Activated CD4-positive, alpha-beta T cell treated with anti-CD3 and anti-CD28 coated beads, Interleukin-2, Interleukin-4, amounts not matched to agents 100 ng/mL and 50 ng/mL, durations not matched to agents 16 hours and 8 hours (primary cell): ENCODE results near the gene ANKS1A.
"Not testable (repeated sequence)": the region's sequence is repeated elsewhere in the genome, so short reads cannot be mapped to it uniquely, and the experiment has no call there.

Experiments
- DNase-seq: peaks from one replicate; pipeline ENCODE4 v3.0.0-alpha.2; 2020; ENCODE audit warnings: low spot score

The ANKS1A gene

DNA sequence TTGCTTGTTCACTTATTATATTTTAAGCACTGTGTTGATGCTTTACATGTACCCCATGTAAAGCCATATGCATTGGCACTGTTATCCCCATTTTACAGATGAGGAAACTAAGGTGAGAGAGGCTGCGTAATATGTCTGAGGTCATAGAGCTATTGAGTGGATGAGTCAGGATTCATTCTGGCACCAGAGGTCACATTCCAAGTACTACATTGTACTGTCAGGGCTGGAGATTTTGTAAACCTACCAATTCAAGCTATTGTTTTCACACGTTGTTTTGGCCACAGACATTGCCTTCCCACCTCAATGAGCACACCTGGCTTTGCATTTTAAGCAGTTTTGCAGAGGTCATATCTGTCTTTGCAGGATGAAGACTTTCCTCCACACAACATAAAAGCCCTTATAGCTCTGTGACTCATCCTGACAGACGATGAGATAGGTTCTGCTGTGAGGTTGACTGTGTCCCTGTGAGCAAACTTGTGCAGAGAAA lies 33.2 kb downstream of the ANKS1A start:
- DNase-seq = no peak

DNA sequence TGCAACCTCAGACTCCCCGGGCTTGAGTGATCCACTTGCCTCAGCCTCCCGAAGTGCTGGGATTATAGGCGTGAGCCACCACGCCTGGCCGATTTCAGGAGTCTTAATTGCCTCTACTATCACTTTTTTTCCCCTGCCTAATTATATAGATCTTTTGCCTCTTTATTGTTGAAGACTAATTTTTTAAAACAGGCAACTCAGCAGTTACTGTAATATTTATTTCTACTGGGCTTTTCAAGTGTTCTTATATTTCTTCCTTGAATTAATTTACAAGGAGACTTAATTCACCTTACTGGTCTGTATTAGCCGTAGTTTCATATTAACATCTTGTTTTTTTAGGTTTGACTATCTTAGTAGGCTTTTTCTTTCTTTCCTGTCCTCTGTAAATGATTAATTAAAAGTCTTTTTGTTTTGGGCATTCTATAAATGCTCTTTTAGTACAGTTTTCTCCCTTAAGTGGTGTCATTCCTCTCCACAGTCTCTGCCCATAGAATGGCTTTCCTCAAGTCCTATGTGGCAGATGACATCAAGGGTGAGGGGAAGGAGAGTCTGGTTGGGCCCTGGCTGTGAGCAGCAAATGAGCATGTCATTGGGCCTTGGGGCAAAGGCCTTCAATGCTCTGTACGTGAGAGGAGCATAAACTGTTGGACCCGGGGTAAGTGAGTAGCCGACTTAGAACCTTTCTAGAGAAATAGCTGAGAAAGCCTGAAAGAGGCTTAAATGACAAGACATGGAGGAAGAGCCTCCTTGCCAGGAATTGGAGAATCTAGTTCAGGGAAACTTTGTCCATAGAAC lies 36.0 kb downstream of the ANKS1A start:
- no peak for DNase-seq

DNA sequence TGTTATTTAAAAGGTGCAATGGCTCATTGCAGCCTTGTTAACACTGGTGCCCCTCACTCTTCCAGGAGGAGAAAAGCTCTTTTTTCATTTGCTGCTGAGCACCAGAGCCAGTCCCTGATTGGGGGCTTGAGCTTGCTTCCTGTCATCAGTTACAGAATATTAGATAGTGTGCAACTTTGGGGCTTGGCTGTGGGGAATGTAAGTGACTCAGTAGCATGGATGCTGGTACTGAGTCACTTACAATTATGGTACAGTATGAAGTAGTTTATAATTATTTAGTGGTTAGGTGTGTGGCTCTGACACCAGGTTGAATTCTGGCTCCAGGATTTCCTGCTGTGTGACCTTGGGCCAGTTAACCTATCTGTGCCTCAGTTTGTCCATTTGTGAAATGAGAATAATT lies 37.6 kb downstream of the ANKS1A start:
- no peak for DNase-seq

DNA sequence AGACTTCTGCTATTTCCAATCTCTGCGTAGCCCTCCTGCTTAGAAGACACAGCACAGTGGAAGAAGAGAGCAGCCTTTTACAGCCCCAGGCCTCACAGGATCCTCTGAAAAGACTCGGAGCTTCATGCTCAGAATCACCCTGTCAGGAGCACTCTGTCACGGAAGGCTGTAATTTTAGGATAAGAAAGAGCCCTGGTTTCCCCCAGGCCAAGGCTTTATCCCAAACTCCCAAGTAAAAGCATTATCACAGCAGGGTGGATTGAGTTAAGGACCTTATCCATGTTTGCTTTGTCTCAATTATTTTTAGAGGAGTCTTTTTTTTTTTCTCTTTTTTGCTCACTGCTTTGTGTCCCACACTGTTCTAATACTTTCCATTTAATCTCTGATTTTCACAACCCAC lies 39.2 kb downstream of the ANKS1A start:
- DNase-seq = no peak

DNA sequence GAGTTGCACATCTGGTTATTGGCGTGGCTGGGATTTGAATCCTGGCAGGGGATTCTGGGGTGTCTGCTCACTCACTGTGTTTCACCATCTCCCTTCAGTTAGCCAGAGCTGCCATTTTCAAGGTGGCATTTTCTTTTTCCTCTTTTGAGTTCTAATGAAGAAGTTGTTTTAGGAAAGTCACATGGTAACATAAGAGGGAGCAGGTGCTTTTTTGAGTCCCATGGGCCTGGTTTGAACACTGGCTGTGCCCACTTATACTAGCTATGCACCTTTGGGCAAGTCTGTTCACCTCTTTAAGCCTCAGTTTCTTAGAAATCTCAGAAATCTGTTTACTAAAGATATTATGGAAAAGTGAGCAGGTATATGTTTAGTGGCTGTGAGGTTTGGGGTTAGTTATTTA lies 39.6 kb downstream of the ANKS1A start:
- DNase-seq = no peak

DNA sequence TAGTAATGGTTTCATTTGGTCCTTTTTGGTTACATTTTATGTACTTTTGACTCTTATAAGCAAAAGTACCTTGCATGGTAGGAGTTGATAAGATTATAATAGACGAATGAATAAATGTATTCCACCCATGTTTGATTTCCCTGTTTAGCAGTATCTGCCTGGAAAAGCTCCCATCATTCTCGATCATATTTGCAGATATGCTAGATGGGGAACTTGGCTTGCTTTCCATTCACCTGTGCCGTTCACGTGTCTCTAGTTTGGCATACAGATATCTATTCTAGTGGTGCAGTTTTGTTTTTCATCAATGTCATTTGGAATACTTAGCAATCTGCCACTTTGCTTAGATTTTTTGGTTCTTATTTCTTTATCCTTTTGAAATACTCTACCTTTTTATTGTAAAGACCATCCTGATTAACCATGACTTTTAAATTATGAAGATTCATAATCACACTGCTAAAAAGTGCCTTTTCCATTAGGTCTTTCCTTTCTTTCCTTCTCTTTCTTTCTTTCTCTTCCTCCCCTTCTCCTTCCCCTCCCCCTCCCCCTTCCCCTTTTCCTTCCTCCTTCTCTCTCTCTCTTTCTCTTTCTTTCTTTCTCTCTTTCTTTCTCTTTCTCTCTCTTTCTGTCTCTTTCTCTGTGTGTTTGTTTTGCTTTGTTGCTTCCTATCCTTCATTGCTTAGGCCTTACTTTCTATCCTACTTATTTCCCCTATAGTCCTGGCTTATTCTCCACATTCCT lies 40.4 kb downstream of the ANKS1A start:
- no peak for DNase-seq

DNA sequence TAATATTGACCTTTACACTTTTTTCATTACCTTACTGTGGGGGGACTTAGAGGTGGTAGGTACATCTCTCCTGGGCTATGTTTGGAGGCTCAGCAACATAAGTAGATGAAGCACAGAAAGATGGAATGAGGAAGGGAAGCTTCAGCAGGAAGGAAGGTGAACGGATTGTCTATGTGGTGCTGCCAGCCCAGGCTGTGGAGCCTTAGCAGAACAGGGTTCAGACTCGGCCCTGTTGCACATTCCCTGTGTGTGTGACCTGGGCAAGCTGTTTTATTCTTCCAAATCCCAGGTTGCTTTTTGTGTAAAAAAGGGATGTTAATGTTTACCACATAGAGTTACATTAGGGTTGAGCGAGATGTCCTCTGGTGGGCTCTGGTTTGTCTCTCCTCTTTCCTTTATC lies 41.2 kb downstream of the ANKS1A start:
- DNase-seq = no peak

DNA sequence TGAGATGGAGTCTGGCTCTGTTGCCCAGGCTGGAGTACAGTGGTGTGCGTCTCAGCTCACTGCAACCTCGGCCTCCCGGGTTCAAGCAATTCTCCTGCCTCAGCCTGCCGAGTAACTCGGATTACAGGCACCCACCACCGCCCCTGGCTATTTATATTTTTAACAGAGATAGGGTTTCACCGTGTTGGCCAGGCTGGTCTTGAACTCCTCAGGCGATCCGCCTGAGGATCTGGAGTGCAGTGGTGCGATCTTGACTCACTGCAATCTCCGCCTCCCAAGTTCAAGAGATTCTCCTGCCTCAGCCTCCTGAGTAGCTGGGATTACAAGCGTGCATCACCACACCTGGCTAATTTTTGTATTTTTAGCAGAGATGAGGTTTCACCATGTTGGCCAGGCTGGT lies 43.1 kb downstream of the ANKS1A start:
- DNase-seq = not testable (repeated sequence)

DNA sequence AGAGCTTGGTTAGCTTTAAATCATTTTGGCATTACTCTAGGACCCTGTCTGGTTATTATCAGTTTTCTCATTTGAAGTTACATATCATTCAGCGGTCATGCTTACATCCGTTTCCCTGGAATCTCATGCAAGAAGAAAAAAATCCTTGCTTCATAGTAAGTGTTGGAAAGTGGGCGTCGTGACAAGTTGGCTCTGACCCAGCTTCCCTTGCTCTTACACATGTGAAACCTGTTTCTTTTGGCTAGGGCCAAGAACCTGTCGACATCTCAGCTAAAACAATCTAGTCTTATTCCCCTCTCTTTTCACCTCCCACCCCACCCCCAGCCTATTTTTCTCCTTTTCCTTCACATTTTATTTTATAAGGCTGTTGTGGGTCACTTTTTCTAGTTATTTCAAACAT lies 45.5 kb downstream of the ANKS1A start:
- no peak for DNase-seq

DNA sequence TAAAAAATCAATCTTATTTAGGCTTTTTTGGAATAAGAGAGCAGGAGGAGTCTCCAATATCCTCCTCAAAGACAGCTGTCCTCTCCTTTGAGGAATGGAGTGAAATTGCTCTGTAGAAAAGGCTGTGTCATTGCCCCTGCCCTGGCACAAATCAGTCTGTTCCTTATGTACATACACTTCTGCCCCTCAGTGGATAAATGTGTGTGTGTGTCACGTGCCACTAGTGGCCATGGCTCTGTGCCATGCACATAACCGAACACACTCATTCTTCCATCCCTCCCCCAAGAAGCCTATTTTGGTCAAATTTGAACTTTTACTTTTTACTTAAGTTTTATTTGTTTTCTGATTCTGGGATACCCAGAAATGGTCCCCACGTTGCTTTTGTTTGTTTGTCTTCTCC lies 49.2 kb downstream of the ANKS1A start:
- DNase-seq = no peak

DNA sequence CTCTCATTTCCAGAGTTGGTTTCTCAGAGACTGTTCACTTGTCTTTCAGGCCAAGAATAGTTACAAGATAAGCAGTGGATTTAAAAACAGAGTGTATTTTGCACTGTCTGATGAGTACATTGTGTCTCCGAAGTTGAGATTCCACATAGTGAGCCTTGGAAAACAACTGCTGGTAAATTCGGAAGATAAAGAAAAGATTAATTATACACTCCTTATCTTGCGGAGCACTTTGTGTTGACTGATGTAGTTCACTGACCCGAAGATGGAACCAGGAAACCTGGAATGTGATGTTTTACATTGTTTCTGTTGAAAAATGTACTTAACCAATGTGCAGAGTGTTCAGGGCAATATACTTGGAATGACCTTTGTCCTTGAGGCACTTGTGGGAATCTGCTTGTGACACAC lies 51.0 kb downstream of the ANKS1A start:
- no peak for DNase-seq

DNA sequence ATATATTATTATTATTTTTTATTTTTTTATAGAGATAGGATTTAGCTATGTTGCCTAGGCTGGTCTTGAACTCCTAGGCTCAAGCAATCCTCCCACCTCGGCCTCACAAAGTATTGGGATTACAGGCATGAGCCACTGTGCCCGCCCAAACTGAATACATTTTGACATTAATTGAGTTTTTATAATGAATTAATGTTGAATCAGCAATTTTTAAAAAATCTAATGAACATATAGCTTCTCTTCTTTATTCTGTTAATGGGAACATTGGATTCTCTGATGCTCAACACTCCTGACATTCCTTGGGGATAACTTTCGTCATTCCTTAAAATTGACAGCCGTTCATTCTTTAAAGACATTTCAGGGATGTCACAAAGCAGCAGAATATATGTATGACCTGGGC lies 52.4 kb downstream of the ANKS1A start:
- DNase-seq = no peak

DNA sequence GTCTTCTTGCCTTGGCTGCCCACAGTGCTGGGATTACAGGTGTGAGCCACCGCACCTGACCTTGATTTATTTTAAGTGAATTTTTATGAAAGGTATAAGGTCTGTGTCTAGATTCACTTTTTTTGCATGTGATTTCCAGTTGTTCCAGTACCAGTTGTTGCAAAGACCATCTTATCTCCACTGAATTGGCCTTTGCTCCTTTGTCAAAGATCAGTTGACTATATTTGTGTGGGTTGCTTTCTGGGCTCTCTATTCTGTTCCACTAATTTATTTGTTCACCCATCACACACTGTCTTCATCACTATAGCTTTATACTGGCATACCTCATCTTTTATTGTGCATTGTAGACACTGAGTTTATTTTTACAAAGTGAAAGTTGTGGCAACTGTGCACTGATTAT lies 56.3 kb downstream of the ANKS1A start:
- DNase-seq = no peak

DNA sequence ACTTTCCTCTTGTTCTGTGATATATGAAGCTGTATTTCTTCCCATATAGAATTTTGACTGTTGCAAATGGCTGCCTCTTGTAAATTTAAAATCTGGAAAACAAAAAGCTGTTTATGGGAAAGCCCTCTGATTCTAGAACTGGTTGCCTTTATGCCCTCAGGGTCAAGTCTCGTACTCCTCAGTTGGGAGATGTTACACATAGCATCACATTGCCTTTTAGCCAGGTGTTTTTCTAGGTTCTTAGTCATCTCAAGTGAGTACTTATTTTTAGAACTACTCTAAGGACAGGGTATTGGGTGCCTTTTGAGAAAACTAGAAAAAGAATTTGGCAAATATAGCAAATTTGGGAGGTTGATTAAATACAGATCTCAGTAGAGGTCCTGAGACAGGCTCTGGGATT lies 58.5 kb downstream of the ANKS1A start:
- no peak for DNase-seq

DNA sequence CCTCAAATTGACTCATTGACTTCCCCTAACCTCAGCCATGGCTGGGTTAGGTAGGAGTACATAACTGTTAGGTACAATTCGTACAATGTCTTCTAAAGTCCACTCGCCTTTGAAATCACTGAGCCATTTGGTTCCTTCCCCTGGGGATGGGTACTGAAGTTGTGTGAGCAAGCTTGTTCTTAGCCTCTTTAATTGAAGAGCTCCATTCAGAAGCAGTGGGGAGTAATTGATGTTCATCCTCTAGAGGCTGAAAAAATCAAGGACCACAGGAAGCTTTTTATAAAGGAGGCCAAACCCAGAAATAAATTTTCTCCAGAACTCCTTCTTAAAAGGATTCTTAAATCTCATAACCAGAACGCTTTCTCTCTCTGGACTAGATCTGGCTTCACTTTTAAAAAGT lies 60.6 kb downstream of the ANKS1A start:
- DNase-seq = no peak

DNA sequence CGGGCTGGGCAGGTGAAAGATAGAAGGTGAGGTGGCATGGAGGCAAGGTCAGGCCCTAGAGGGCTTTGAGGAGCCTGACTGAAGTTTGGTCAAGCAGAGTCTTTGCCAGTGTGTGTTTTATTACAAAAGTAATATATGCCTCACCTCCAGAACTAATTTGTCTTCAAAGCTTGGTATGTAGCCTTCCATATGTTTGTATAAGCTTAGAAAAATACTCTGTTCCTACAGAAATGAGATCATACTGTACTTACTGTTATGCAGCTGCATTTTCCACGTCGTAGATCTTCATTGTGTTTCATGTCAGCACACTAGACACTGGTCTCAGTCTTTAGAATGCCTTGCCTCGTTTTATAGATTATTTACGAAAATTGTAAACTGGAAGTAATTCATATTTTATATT lies 61.8 kb downstream of the ANKS1A start:
- DNase-seq = no peak

DNA sequence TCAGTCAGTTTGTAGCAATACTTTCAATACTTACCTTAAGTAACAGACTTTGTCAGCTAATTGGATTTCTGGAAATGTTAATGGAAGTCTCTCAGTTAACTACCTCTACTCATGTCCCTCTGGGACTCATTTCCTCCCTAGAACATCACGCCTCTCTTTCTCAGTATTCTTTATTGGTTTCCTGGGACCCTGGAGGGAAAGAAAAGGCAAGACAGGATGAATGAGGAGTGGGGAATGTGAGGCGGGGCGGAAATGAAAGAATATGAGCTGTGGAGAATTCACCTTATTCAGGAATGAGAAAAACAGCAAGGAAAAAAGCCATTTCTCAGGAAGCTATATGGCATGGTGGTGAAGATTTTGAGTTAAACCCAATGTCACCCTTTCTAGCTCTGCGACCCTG lies 62.7 kb downstream of the ANKS1A start:
- DNase-seq = no peak

DNA sequence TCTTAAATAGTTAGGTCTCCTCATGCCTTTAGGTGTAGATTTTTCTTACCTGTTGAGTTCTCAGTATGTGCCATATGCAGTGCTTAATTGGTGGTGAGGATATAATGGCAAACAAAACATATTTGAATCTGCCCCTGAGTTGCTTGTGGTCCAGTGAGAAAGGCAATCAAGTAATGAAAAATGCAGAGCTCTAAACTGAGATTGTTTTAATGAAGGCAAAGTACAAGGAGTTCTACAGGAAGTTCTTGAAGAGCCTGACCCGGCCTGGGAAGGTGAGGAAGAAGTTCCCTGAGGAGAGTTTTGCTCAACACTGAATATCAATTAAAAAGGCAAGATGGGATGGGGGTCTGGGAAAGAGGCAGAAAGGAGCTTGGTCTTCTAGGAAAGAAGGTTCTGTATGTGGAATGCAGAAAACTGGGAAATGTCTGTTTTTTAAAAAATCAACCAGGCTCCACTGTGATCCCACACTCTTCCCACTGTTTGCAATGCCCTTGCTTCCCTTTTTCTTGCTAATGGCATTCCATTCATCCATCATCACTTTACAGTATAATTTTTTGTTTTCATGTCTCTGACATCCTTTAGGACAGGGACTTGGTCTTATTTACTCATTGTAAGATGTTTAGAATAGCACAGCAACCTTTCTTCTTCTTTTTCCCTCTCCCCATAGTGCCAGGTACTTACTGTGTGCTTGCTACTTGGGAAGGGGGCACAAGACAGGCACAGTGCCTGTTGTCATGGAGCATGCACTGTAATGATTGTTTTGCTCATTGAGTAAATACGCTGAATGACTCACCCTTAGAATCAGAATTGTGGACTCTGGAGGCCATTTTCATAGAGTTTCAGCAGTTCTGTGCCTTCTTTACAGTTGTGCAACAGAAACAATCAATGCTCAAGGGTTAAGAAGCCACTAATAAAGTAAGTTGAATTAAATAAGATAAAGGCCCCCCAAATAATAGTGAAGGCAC lies 64.3 kb downstream of the ANKS1A start:
- DNase-seq = no peak

DNA sequence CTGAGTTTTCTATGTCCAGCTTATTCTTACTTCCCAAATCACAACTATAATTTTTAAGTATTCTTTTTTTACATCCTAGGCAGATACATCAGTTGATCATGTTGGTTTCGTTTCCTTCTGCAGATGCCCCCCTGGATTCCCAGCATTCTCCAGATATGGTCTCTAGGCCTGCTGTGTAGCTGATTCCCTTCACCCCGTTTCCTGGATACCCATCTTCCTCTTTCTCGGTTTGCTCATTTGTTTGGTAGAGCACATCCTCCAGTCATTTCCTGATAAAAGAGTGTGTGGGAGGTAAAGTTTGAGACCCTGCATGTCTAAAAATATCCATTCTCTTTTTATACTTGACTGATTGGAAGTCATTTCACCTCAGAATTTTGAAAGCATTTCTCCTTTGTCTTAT lies 66.4 kb downstream of the ANKS1A start:
- peak; percentile 2 for DNase-seq

DNA sequence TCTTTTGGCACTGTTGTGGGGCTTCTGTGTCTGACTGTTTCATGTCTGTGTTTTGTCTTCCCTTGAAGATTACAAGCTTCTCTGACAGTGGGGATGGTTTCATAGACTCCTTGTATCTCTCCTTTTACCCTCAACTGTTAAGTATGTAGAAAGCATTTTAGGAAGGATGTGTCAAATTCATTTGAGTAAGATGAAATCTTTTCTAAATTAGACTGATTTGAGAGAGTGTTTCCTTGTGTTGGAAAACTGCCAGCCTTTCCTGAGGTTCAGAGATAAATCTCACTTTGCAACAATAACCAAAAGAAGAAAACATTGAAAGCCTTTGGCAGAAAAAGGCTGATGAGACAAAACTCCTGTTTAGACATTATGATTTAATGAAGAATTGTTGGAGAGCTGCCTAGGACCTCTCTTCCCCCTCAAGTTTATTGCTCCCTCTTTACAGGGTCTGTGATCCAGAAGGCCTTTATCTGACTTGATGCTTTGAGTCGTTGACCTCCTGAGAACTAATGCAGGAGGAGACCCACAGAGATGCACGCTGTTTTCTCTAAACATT lies 68.3 kb downstream of the ANKS1A start:
- DNase-seq = no peak

DNA sequence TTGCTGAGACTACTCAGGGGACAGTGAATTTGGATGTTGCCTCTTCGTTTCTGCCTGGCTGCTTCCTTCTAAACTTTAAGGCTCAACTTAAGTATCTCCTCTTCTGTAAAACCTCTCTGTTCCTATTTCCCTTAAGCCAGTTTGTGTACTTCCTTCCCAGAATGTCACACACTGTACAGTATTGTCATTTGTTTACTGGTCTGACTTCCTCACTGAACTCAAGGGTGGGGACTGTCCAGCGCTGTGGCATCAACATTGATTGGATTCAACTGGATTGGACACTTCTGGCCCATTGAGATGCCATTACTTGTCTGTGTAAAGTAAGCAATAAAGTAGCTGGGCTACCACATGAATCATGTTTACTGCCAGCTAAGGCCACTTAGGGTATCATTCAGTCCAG lies 69.7 kb downstream of the ANKS1A start:
- DNase-seq = no peak

DNA sequence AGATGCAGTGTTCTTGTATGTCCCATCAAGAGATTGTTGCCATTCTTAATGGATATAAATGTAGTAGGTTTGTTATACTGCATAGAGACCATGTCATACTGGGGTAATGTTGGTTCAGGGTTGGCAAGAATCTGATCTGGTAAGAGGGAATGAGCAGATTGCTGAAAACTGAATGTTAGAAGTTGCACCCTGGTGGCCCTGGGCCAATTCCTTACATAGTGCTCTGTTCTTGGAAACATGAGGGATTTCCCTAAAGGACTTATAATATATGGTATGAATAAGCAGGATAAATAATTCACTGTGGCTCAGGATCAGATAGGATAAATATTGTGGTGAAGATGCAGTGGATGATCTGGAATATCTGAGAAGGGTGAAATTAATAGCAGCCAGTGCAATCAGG lies 70.2 kb downstream of the ANKS1A start:
- DNase-seq = no peak
